ENCODE measurements around the gene NFKBIZ.

NFKBIZ gene, protein sequence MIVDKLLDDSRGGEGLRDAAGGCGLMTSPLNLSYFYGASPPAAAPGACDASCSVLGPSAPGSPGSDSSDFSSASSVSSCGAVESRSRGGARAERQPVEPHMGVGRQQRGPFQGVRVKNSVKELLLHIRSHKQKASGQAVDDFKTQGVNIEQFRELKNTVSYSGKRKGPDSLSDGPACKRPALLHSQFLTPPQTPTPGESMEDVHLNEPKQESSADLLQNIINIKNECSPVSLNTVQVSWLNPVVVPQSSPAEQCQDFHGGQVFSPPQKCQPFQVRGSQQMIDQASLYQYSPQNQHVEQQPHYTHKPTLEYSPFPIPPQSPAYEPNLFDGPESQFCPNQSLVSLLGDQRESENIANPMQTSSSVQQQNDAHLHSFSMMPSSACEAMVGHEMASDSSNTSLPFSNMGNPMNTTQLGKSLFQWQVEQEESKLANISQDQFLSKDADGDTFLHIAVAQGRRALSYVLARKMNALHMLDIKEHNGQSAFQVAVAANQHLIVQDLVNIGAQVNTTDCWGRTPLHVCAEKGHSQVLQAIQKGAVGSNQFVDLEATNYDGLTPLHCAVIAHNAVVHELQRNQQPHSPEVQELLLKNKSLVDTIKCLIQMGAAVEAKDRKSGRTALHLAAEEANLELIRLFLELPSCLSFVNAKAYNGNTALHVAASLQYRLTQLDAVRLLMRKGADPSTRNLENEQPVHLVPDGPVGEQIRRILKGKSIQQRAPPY

DNA sequence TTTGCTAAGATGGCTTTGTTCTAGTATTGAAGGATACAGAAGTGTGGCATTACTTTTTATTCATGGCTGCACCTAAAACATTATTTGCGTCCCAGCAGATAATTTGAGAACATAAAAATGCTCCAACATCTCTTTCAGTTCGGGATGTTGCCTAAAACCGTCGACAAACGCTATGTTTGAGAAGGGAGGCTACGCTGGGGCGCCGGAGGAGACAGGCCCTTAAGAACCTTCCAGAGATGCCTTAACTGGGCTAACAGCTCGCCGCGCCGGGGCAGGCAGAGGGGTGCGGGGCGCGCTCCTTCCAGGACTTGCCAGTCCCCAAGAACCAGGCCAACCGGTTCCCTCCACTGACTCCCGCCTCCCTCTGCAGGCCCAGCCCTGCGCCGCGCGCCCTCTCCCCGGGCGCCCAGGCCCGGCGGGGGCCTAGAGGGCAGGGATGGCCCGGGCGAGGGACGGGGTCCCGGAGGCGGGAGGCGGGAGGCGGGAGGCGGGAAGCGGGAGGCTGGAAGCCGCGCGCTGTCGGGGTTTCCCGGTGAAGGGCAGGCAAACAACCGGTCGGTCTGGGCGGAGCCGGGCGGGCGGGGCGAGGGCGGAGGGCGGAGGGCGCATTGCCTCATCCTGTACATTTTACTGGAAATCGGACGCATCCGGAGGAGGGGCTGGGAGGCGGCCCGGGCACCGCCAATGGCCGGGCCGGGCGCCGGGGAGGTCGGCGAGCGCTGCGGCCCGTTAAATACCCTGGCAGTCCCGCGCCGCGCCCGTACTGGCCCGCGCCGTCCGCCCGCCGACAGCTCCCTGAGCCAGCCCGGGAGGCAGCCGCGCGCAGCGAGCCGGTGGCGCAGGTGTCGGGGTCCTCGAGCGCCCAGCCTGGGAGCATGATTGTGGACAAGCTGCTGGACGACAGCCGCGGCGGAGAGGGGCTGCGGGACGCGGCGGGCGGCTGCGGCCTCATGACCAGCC lies at the start of gene NFKBIZ:
Gene NFKBIZ (plus strand): TSS at position 761 of the 960 bp plus-strand sequence. CDS start 115 bp downstream, at position 876.
- in situ Hi-C loops (cut with HindIII; ENCODE audit: low sequenced_read_pairs), result no loop called here

DNA sequence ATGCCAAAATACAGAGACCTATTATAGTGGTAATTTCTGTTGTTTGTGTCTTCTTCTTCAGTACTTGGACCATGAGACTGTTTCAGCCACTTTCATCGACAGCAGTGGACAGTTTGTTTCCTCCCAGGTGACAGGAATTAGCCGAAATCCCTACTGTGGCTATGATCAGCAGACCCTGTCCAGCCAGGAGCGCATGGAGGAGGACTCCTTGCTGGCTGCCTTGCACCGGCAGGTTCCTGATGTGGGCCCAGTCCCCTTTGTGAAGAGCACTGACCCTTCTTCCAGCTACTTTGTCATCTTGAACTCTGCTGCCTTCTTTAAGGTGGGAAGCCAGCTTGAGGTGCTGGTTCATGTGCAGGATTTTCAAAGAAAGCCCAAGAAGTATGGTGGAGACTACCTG lies 48.1 kb upstream of the NFKBIZ start:
- in situ Hi-C loops (cut with HindIII; ENCODE audit: low sequenced_read_pairs), result no loop called here

DNA sequence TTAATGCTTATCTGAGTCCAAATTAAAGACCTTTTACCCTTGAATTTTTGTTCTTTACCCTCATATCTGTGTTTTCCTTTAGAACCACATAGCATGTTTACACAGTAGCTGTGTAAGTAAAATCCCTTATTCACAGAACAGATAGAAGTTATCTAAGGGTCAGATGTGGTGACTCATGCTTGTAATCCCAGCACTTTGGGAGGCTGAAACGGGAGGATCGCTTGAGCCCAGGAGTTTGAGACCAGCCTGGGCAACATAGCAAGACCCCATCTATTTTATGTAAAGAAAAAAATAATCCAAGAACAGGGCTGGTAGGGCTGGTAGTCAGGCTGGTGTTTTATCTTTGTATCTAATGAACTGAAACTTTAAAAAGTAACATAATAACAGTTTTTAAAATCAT lies 47.1 kb upstream of the NFKBIZ start:
- in situ Hi-C loops (cut with HindIII; ENCODE audit: low sequenced_read_pairs), result no loop called here

DNA sequence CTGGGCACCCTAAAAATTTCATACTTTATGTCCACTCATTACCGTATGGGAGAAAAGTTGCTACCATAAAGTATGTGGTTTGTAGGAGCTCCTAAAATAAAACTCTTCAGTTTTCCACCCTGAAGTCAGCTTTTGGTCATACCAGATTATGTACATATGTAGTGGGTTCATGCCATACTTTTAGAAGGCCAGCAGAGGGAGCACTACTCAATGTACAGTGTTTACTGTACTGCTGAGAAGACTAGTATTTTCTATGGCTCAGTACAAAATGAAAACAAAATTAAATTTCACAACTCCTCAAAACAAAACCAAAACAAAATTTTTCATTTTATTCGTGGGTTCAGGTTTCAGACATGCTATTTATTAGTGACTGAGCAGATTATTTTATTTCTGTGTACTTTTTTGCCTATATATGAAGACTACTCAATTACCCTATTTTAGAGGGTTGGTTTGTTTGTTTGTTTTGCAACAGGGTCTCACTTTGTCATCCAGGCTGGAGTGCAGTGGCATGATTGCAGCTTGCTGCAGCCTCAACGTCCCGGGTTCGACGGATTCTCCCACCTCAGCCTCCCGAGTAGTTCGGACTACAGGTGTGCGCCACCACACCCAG lies 46.0 kb upstream of the NFKBIZ start:
- in situ Hi-C loops (cut with HindIII; ENCODE audit: low sequenced_read_pairs), result no loop called here

DNA sequence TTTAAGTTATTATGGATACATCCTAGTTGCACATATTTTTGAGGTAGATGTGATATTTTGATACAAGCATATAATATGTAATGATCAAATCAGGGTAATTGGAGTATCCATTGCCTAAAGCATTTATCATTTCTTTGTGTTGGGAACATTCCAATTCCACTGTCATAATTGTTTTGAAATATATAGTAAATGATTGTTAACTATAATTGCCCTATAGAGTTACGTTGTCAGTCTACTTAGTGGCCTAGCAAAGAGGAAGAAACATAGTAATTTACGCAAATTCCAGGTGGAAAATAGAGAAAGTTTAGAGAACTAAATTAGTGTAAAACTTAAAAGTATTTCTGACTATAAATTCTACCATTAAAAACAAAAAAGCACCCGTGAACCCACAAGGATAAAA lies 45.4 kb upstream of the NFKBIZ start:
- in situ Hi-C loops (cut with HindIII; ENCODE audit: low sequenced_read_pairs), result no loop called here

DNA sequence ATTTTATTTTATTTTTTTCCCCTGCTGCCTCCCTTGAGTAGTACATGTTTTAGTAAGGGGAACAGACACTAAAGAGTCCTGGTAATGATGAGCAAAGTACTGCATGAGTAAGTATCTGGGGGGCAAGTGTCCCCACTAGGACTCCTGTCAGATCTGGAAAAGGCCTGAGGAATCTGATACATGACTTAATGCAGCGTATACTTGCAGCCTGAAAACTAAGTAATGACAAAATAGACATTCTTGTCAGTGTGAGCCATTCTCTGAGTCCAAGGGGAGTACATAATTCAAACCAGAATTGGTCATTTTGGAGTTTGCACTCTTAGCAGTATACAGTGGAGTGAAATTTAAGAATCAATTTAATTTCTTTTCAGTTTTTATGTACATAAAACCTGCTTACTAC lies 42.8 kb upstream of the NFKBIZ start:
- in situ Hi-C loops (cut with HindIII; ENCODE audit: low sequenced_read_pairs), result no loop called here

DNA sequence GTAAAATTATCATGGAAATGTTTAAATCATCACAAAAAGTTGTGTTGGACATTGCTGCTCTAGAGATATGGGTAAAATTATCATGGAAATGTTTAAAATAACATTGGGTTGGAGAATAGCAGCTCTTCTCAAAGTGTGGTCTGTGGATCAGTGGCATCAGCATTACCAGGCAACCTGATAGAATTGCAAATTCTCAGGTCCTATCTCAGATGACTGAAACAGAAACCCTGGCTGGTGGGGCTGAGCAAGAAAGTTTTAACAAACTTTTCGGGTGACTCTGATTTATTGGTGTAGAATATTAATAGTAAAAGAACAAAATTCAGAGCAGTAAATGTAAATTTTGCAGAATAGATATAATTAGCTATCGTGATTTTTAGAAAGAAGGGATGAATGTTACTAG lies 41.4 kb upstream of the NFKBIZ start:
- in situ Hi-C loops (cut with HindIII; ENCODE audit: low sequenced_read_pairs), result no loop called here

DNA sequence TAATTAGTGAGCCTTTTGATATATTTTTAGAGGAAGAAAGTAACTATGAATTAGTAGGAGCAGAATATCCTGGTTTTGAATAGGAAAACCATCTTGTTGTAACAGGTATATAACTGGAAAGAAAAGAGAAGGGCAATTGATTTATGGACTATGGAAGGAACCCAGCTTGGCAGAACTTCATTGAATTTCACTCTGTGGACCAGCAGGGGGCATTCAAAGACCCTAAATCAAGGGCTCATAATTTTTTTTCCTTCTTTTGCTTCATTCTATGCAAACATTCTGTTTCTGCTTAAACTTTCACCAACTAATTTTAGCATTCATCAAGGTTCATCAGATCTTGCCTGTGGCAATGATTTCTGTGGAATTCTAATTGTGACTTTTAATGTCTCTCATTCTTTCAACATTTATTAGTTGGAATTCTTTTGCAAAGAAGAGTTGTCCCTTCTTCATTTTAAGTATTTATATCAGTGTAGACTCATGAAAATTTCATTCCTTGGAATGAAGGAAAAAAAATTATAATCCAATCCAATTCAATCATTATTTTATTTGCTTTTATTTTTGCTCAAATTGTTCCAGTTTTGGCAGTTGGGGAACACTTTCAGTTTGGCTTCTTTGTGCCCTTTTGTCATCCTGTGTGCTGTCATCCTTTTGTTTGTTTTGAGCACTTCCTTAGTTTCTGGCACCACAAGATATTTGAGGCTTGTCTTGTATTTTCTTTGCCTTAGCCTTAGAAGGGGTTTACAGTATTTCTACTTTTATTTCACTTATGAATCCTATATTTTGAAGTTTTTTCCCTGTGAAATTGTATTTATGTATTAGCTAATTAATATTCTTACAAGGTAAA lies 39.9 kb upstream of the NFKBIZ start:
- in situ Hi-C loops (cut with HindIII; ENCODE audit: low sequenced_read_pairs), result loop anchor here (5.0 kb wide), 1 partner anchor 428 kb away; no protein-coding TSS in a partner anchor

DNA sequence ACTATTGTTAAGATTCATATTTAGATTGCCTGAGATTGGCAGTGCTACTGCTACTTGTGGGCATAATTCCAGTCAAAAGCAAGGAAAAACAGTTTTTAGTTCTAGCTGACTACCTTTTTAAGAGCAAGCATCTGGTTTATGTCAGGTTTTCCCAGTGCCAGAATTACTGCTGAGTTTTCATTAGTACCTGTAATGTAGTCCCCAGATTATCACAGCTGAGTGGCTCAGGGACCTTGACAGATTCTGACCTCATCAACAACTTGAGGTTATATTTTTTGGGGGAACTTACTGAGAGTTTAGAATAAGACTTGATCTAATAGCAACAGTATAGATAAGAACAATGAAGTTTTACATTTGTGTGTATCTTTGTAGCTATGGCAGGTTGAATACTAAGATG lies 39.3 kb upstream of the NFKBIZ start:
- in situ Hi-C loops (cut with HindIII; ENCODE audit: low sequenced_read_pairs), result loop anchor here (5.0 kb wide), 1 partner anchor 427 kb away; no protein-coding TSS in a partner anchor

DNA sequence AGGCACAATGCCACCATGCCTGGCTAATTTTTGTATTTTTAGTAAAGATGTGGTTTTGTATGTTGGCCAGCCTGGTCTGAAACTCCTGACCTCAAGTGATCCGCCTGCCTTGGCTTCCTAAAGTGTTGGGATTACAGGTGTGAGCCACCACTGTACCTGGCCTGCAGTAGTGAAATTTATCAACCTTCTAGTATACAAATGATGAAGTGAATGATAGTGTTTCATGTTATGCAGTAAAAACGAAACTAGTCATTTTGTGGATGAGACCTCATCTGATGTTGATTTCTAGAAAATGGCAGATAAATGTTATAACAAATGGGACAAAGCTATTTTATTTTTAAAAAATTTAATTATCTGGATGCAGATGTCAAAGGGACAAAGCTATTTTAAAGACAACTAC lies 37.4 kb upstream of the NFKBIZ start:
- in situ Hi-C loops (cut with HindIII; ENCODE audit: low sequenced_read_pairs), result loop anchor here (5.0 kb wide), 1 partner anchor 425 kb away; no protein-coding TSS in a partner anchor

DNA sequence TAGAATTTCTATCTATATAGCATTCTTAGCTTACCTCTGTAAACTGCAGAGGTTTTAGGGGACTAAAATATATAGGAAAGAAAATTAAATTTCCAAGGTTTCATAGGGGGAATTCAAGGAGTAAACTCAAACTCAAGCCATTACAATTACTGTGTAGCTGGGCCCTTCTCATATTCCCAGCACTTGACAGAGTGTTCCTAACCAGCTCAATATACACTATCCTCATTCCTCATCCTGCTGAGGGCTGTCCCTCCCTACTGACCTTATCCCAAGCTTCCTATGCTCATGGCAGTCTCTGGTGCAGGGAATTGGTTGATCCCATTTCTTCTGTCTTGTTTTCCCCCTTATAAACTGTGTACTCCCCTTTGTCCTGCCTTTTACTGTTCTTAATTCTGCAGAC lies 36.4 kb upstream of the NFKBIZ start:
- in situ Hi-C loops (cut with HindIII; ENCODE audit: low sequenced_read_pairs), result loop anchor here (5.0 kb wide), 1 partner anchor 424 kb away; no protein-coding TSS in a partner anchor

DNA sequence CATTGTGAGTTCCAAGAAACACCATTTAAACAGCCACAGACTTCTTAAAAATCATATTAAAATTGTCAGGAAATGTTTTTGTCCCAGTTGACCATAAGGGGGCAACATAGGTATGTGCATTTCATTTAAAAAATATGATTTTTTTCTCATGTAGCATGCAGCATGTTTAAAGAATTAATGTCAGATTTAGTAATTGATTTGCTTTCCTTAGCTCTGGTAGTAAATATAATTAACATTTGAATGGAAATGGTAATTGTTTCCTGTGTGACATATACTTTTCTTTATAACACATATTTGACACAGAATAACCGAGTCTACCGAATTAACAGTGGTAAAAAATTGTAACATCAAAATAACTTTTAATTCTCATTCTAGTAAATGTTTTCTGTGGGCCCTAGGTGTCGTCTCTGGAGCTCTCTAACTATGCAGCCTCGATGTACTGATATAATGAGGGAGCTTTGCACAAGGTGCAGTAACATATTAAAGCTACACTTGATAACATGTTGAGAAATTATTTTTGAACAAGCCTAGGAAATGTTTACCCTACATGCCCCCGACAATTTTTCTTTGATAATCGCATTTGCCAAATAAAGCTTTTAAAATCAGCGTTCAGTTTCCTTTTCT lies 35.4 kb upstream of the NFKBIZ start:
- in situ Hi-C loops (cut with HindIII; ENCODE audit: low sequenced_read_pairs), result loop anchor here (5.0 kb wide), 1 partner anchor 423 kb away; no protein-coding TSS in a partner anchor

DNA sequence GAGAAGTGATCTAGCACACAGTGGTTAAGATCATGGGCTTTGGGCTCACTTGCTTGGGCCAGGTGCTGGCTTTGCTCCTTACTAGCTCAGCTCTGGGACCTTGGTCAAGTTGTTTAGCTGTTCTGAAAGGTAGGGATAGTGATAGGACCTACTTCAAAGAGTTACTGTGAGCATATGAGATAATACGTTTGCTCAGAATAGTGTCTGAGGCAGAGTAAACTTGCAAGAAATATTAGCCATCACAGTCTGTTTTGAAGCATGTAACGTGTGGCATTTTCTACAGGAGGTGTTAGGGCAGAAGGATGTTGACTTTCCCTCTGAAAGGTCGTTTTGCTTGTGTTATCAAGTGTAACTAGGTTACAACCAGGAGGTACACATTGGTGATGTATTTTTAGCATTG lies 34.5 kb upstream of the NFKBIZ start:
- in situ Hi-C loops (cut with HindIII; ENCODE audit: low sequenced_read_pairs), result loop anchor here (5.0 kb wide), 1 partner anchor 422 kb away; no protein-coding TSS in a partner anchor

DNA sequence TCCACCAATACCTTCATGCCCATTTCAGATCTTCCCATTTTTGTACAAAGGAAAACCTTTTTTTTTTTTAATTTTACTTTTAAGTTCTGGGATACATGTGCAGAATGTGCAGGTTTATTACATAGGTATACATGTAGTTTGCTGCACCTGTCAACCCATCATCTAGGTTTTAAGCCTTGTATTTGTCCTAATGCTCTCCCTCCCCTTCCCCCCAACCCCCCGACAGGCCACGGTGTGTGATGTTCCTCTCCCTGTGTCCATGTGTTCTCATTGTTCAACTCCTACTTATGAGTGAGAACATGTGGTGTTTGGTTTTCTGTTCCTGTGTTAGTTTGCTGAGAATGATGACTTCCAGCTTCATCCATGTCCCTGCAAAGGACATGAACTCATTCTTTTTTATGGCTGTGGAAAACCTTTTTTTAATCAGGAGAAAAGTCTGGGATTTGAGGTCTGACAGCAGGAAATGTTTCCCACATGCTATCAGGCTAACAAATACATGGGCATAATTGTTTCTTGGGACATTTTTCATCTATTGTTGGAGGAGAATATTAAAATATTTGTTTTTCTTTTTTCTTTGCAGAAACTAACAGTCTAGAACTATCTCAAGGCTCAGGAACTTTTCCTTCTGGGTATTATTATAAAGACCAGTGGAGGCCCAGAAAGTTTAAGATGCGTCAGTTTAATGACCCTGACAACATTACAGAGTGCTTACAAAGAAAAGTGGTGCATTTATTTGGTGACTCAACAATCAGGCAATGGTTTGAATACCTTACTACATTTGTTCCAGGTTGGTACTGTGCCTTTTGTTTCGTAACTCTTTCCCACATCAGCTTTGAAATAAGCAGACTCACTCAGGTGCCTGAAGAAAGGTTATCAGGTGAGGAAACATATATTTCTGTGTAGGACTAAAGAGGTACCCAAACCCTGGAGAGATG lies 32.8 kb upstream of the NFKBIZ start:
- in situ Hi-C loops (cut with HindIII; ENCODE audit: low sequenced_read_pairs), result no loop called here

DNA sequence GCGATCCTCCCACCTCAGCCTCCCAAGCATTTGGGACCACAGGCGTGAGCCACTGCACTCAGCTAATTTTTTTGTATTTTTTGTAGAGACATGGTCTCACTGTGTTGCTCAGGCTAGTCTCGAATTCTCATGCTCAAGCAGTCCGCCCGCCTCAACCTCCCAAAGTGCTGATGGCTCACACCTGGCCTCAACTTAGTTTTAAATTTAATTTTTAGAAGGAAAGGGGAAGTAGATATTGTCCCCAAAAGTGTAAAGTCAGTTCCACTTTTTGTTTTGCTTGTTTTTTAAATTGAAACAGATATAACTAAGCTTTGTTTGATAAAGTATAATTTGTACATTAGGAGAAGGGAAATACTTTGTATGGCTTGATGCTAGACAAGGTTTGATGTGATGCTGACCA lies 31.3 kb upstream of the NFKBIZ start:
- in situ Hi-C loops (cut with HindIII; ENCODE audit: low sequenced_read_pairs), result no loop called here

DNA sequence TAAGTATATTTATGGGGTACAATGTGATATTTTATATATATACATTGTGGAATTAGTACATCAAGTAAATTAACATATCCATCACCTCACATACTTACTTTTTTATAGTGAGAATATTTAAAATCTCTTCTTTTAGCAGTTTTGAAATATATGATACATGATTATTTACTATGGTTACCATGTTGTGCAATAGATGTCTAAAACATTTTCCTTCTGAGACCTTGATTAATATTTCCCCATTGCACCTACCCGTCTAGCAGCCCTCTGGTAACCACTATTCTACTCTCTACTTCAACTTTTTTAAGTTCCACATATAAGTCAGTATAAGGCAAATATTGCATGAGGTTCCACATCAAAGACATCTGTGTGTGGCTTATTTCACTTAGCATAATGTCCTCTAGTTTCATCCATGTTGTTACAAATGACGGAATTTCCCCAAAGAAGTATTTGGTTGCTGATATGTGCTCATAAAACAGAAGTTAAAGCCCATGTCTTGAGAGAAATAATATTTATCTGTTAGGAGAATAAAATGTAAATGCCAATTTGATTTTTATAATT lies 29.6 kb upstream of the NFKBIZ start:
- in situ Hi-C loops (cut with HindIII; ENCODE audit: low sequenced_read_pairs), result no loop called here

DNA sequence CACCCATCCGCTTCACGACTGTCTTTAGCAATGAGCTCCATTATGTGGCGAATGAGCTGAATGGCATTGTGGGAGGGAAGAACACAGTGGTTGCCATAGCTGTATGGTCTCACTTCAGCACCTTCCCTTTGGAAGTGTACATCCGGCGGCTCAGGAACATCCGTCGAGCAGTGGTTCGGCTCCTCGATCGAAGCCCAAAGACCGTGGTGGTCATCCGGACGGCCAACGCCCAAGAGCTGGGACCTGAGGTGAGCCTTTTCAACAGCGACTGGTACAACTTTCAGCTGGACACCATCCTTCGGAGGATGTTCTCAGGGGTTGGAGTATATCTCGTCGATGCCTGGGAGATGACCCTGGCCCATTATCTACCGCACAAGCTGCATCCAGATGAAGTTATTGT lies 27.8 kb upstream of the NFKBIZ start:
- in situ Hi-C loops (cut with HindIII; ENCODE audit: low sequenced_read_pairs), result no loop called here

DNA sequence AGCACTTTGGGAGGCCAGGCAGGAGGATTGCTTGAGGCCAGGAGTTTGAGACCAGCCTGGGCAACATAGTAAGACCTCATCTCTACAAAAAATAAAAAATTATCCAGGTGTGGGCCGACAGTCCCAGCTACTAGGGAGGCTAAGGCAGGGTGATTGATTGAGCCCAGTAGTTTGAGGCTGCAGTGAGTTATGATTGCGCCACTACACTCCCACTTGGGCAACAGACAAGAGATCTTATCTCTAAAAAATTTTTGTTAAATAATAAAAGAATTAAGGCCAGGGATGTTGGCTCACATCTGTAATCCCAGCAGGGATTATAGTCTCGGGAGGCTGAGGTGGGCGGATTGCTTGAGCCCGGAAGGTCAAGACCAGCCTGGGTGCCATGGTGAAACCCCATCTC lies 25.8 kb upstream of the NFKBIZ start:
- in situ Hi-C loops (cut with HindIII; ENCODE audit: low sequenced_read_pairs), result no loop called here
